ENCODE measurements around the gene DHRS7C.

DNA sequence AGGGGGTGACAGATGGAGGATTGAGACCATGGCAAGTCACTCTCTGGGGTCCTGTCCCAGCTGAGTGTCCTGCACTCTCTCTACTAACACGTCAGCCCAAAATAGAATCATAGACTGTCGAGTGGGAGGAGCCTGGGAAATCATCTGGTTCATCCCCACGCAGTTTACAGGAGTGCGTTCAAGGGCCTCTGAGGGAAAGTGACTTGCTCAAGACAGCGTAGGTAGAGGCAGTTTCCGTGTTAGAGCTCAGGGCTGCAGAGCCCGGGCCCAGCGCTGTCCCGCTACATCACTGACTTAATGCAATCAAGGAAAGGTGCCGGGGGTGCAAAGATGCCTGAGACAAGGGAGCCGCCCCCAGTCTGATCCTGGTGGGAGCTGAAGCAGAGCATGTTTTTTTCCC, 20.1 kb upstream of the DHRS7C start:
- no peak for TF ChIP-seq PATZ1 (CRISPR knock-in tag; IDR thresholded peaks at IDR 0.05; ENCODE audit: borderline replicate concordance)
- no peak for TF ChIP-seq ZC3H10 (CRISPR knock-in tag; IDR thresholded peaks at IDR 0.05)
- TF ChIP-seq SNAI2 (CRISPR knock-in tag; IDR thresholded peaks at IDR 0.05), result no peak
- no peak for TF ChIP-seq OSR1 (CRISPR knock-in tag; IDR thresholded peaks at IDR 0.05)
- no peak for TF ChIP-seq PPARA (CRISPR knock-in tag; IDR thresholded peaks at IDR 0.05; ENCODE audit: borderline replicate concordance)
- no peak for TF ChIP-seq ZFP3 (CRISPR knock-in tag; IDR thresholded peaks at IDR 0.05)
- TF ChIP-seq ARNTL (CRISPR knock-in tag; IDR thresholded peaks at IDR 0.05; ENCODE audit: borderline replicate concordance, low read depth), result no peak
- TF ChIP-seq RARB (CRISPR knock-in tag; IDR thresholded peaks at IDR 0.05), result no peak
- no peak for TF ChIP-seq ZNF8 (CRISPR knock-in tag; IDR thresholded peaks at IDR 0.05)

All from SK-N-SH treated with all-trans-retinoic acid at 6 μM for 48 hours (cell line).